Measurements from ENCODE around the gene PKNOX2. TPM values are rescaled to one million over a fixed set of nuclear protein-coding genes. Genes with fewer than 3 reads are reported as not detected.

The PKNOX2 gene
- total RNA-seq, 1 donor from 2014 or later = 3.4 TPM

DNA sequence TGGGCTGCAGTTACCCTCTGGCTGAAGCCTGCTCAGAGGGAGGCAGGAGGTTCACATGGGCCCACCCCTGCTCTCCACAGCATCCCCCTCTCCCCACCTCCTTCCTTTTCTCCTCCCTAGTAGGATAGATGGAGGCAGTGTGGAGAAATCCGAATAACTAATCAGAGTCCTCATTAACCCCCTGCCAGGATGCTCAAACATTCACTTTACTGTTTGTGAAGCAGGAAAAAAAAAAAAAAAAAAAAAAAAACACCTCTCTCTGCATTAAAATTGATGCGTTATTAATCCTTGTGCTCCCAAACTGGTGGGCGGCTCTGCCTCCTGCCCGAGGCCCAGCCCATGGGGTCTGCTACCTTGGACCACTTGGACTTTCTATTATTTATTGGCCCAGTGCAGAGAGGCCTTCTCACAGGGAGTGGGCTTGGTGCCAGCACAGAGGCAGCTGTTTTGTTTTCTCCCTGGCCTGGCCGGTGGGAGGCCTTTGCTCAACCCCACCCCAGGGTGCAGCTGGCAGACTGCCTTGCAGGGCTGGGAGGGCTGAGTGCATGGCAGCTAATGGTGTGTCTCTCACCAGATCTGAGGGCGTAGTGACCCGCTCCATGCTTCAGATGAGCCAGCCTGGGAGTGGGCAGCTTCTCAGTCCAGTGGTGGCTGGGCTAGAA is 150.7 kb downstream of the PKNOX2 start:
- H3K27me3 ChIP-seq = no peaks in the 10 kb centered on the region
- peaks cover 20% of the 10 kb centered on the region for H3K4me1 ChIP-seq
- peak overlapping the region; percentile 7 for H3K27ac ChIP-seq
- intact Hi-C loops (cut with DNase I) = no loop called here
- TF ChIP-seq CTCF (IDR thresholded peaks at IDR 0.05) = no peak
- TF ChIP-seq POLR2A (IDR thresholded peaks at IDR 0.05) = no peak
- no peak for TF ChIP-seq POLR2AphosphoS5 (IDR thresholded peaks at IDR 0.05; ENCODE audit: insufficient read depth in 1 of 2, low read depth in 1 of 2)
- H3K4me3 ChIP-seq = no peak overlapping the region
- DNase-seq (ENCODE audit: extremely low spot score in 2 of 2) = no peak
- no peaks in the 10 kb centered on the region for H3K36me3 ChIP-seq
- no peaks in the 10 kb centered on the region for H3K9me3 ChIP-seq

DNA sequence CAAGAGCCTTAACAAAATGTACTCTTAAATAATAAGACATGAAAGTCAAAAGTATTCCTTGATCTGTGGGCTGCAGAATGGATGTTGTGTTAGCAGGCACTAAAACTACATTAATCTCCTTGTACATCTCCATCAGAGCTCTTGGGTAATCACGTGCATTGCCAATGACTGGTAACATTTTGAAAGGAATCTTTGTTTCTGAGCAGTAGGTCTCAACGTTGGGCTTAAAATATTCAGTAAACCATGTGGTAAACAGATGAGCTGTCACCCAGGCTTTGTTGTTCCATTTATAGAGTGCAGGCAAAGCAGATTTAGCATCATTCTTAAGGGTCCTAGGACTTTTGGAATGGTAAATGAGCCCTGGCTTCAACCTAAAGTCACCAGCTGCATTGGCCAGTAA is 152.9 kb downstream of the PKNOX2 start:
- no peaks in the 10 kb centered on the region for H3K36me3 ChIP-seq
- no peak for DNase-seq (ENCODE audit: extremely low spot score in 2 of 2)
- no peaks in the 10 kb centered on the region for H3K9me3 ChIP-seq
- H3K4me1 ChIP-seq = peaks cover 20% of the 10 kb centered on the region
- no peak for TF ChIP-seq POLR2A (IDR thresholded peaks at IDR 0.05)
- TF ChIP-seq CTCF (IDR thresholded peaks at IDR 0.05) = no peak
- no peak for TF ChIP-seq POLR2AphosphoS5 (IDR thresholded peaks at IDR 0.05; ENCODE audit: insufficient read depth in 1 of 2, low read depth in 1 of 2)
- H3K27ac ChIP-seq = no peak overlapping the region
- no peak overlapping the region for H3K4me3 ChIP-seq
- intact Hi-C loops (cut with DNase I) = no loop called here
- no peaks in the 10 kb centered on the region for H3K27me3 ChIP-seq

DNA sequence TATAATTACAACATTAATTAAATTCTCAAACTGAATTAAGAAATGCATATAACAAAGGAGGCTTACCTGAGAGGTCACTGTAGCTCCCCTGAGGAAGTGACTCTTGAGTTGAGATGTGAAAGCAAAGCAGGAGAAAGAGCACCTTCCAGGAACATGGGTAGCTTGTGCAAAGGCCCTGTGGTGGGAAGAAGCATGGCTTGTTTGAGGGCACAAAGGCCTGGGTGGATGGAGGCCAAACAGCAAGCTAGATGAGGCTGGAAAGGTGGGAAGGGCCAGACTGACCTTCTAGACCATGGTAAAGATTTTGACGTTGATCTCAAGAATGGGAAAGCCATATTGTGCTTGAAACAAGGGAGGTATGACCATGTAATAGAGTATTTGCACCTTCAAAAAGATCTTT is 155.1 kb downstream of the PKNOX2 start:
- Histone ChIP-seq H3K4me1 (peaks cover 10% of the 10 kb centered on the region), H3K4me3 (no peak overlapping the region), H3K27me3 (no peaks in the 10 kb centered on the region), H3K36me3 (no peaks in the 10 kb centered on the region), H3K27ac (no peak overlapping the region), H3K9me3 (no peaks in the 10 kb centered on the region)
- no peak for DNase-seq (ENCODE audit: extremely low spot score in 2 of 2)
- intact Hi-C loops (cut with DNase I) = no loop called here
- TF ChIP-seq POLR2AphosphoS5 (IDR thresholded peaks at IDR 0.05; ENCODE audit: insufficient read depth in 1 of 2, low read depth in 1 of 2) = no peak
- no peak for TF ChIP-seq CTCF (IDR thresholded peaks at IDR 0.05)
- TF ChIP-seq POLR2A (IDR thresholded peaks at IDR 0.05) = no peak

DNA sequence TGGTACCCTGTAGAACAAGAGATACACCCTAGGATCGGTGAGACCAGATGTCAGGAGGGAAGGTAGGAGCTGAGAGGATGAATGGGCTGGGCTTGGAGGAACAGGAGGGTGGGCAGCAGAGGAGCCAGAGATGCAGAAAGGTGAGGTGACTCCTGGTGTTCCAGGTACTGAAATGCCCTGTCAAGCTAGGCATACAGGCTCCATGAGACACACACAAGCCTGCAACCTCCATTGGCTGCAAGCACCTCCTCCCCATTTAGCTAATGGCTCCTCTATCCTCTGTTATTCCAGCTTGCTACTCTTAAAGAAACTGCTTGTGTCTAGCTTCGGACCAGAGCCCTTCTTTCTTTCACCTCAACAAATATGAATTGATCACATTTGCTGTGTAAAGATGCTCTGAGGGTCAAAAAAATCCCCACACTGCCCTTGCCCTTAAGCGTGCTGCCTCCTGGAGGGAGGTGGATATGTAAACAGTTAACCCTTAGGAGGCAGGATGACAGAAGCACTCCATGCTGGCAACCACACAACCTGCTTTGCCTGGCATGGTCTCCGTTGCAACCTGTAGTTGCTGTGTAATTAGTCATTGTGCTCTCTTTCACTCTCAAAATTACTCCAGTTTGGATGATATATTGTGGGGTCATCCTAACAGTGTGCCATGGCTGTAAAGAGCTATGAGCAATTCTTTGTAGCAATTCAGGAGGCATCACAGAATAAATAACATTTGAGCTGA is 156.0 kb downstream of the PKNOX2 start:
- H3K4me3 ChIP-seq = no peak overlapping the region
- TF ChIP-seq POLR2AphosphoS5 (IDR thresholded peaks at IDR 0.05; ENCODE audit: insufficient read depth in 1 of 2, low read depth in 1 of 2) (no peak), CTCF (IDR thresholded peaks at IDR 0.05) (no peak), POLR2A (IDR thresholded peaks at IDR 0.05) (no peak)
- H3K9me3 ChIP-seq = no peaks in the 10 kb centered on the region
- H3K4me1 ChIP-seq = peaks cover 1% of the 10 kb centered on the region
- no peaks in the 10 kb centered on the region for H3K27me3 ChIP-seq
- intact Hi-C loops (cut with DNase I) = no loop called here
- H3K36me3 ChIP-seq = no peaks in the 10 kb centered on the region
- H3K27ac ChIP-seq = no peak overlapping the region
- no peak for DNase-seq (ENCODE audit: extremely low spot score in 2 of 2)

DNA sequence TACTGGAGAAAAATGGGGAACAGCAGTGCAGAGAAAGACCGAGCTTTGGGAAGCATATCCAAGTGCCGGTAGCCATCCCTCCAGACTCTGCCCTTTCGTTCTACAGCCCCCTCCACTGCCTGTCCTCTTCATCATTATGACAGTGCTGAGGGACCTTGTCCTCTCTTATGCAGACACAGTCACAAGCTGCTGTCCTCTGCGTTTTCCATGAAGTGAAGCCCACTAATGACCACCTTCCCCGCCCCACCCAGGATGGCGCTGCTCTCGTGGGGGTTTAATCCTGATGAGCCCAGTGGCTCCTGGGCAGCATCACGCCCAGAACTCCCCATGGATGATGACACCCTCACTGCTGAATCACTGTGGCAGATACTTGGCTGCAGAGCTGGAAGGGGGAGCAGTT is 157.7 kb downstream of the PKNOX2 start:
- Histone ChIP-seq H3K27me3 (no peaks in the 10 kb centered on the region), H3K27ac (no peak overlapping the region), H3K9me3 (no peaks in the 10 kb centered on the region), H3K36me3 (no peaks in the 10 kb centered on the region), H3K4me1 (no peaks in the 10 kb centered on the region), H3K4me3 (no peak overlapping the region)
- no peak for DNase-seq (ENCODE audit: extremely low spot score in 2 of 2)
- intact Hi-C loops (cut with DNase I) = no loop called here
- no peak for TF ChIP-seq CTCF (IDR thresholded peaks at IDR 0.05)
- TF ChIP-seq POLR2AphosphoS5 (IDR thresholded peaks at IDR 0.05; ENCODE audit: insufficient read depth in 1 of 2, low read depth in 1 of 2) = no peak
- TF ChIP-seq POLR2A (IDR thresholded peaks at IDR 0.05) = no peak

Measured in vagina (tissue), 2 donors.